Activated T-helper 1 cell treated with anti-CD3 and anti-CD28 coated beads, Interleukin-12 subunit alpha, Interleukin-12 subunit beta, Interleukin-2, Interleukin-4 antibody, amounts not matched to agents 30 ng/mL and 10 ng/mL and 1 ng/mL, durations not matched to agents 14 hours and 24 hours and 36 hours (primary cell): ENCODE measurements around the gene PHLDB2. TPM values are rescaled to one million over a fixed set of nuclear protein-coding genes. Genes with fewer than 3 reads are reported as not detected.

Experiments
- DNase-seq: peaks from one replicate; pipeline ENCODE4 v3.0.0; 2021; ENCODE audit warnings: low spot score
- H3K27ac Mint-ChIP-seq: one replicate; pipeline ENCODE4 v1.8.0; 2021; ENCODE audit warnings: mild to moderate bottlenecking, mixed read lengths
- H3K27me3 Mint-ChIP-seq: one replicate; pipeline ENCODE4 v1.8.0; 2022; ENCODE audit warnings: mild to moderate bottlenecking, moderate library complexity, mixed read lengths; ENCODE audit not compliant: insufficient read depth
- H3K36me3 Mint-ChIP-seq: one replicate; pipeline ENCODE4 v1.8.0; 2021; ENCODE audit warnings: low read depth, mixed read lengths
- H3K4me1 Mint-ChIP-seq: one replicate; pipeline ENCODE4 v1.8.0; 2021; ENCODE audit warnings: low read depth, mixed read lengths
- H3K4me3 Mint-ChIP-seq: one replicate; pipeline ENCODE4 v1.8.0; 2021; ENCODE audit warnings: mild to moderate bottlenecking, moderate library complexity, mixed read lengths
- H3K9me3 Mint-ChIP-seq: one replicate; pipeline ENCODE4 v1.8.0; 2021; ENCODE audit warnings: mixed read lengths
- intact Hi-C: fragments of 100-400 bp; cut with micrococcal nuclease; formaldehyde crosslinking; loops from one replicate; pipeline ENCODE4 v1.15.1; 2024
- total RNA-seq: library from RNA; stranded (reverse); gene quantifications from 2 replicates; pipeline ENCODE4 v1.2.3, GENCODE V29; 2022

Gene PHLDB2
- total RNA-seq, 1 donor from 2014 or later, result 0.75 TPM

- intact Hi-C loops, result no loop called here
- no peaks in the 10 kb centered on the region for H3K9me3 Mint-ChIP-seq
- H3K4me1 Mint-ChIP-seq, result peaks cover 5% of the 10 kb centered on the region
- no peak for DNase-seq
- H3K36me3 Mint-ChIP-seq, result peaks cover 1% of the 10 kb centered on the region
- H3K27ac Mint-ChIP-seq, result no peak overlapping the region
- H3K27me3 Mint-ChIP-seq, result peaks cover 2% of the 10 kb centered on the region
- no peak overlapping the region for H3K4me3 Mint-ChIP-seq
Observed at GRCh38 chr3:111902534-111902933, 43.5 kb downstream of the PHLDB2 start.

- peaks cover 5% of the 10 kb centered on the region for H3K4me1 Mint-ChIP-seq
- peaks cover 2% of the 10 kb centered on the region for H3K27me3 Mint-ChIP-seq
- no peaks in the 10 kb centered on the region for H3K36me3 Mint-ChIP-seq
- no peak overlapping the region for H3K27ac Mint-ChIP-seq
- intact Hi-C loops, result no loop called here
- H3K4me3 Mint-ChIP-seq, result no peak overlapping the region
- no peak for DNase-seq
- H3K9me3 Mint-ChIP-seq, result no peaks in the 10 kb centered on the region
Observed at GRCh38 chr3:111903067-111903511, 44.0 kb downstream of the PHLDB2 start.

- Mint-ChIP-seq H3K27me3 (peaks cover 2% of the 10 kb centered on the region), H3K27ac (no peak overlapping the region), H3K4me1 (peaks cover 5% of the 10 kb centered on the region), H3K4me3 (no peak overlapping the region), H3K9me3 (no peaks in the 10 kb centered on the region), H3K36me3 (no peaks in the 10 kb centered on the region)
- intact Hi-C loops, result no loop called here
- DNase-seq, result no peak
Observed at GRCh38 chr3:111904376-111905241, 45.5 kb downstream of the PHLDB2 start.

- Mint-ChIP-seq H3K27me3 (peaks cover 7% of the 10 kb centered on the region), H3K36me3 (no peaks in the 10 kb centered on the region), H3K4me3 (no peak overlapping the region), H3K9me3 (no peaks in the 10 kb centered on the region), H3K27ac (no peak overlapping the region), H3K4me1 (peaks cover 5% of the 10 kb centered on the region)
- intact Hi-C loops, result no loop called here
- DNase-seq, result no peak
Observed at GRCh38 chr3:111906656-111907055, 47.6 kb downstream of the PHLDB2 start.

- Mint-ChIP-seq H3K27me3 (peaks cover 10% of the 10 kb centered on the region), H3K4me1 (peaks cover 5% of the 10 kb centered on the region), H3K9me3 (no peaks in the 10 kb centered on the region), H3K36me3 (no peaks in the 10 kb centered on the region), H3K4me3 (no peak overlapping the region), H3K27ac (no peak overlapping the region)
- no peak for DNase-seq
- intact Hi-C loops, result no loop called here
Observed at GRCh38 chr3:111907151-111907550, 48.1 kb downstream of the PHLDB2 start.

GRCh38 chr3:111910806-111911205 lies 51.7 kb downstream of the PHLDB2 start:
- Mint-ChIP-seq H3K4me3 (no peak overlapping the region), H3K27ac (no peak overlapping the region), H3K9me3 (no peaks in the 10 kb centered on the region), H3K27me3 (peaks cover 7% of the 10 kb centered on the region), H3K36me3 (no peaks in the 10 kb centered on the region), H3K4me1 (no peaks in the 10 kb centered on the region)
- no peak for DNase-seq
- intact Hi-C loops, result no loop called here

- H3K27me3 Mint-ChIP-seq, result peaks cover 7% of the 10 kb centered on the region
- no peaks in the 10 kb centered on the region for H3K36me3 Mint-ChIP-seq
- H3K4me3 Mint-ChIP-seq, result no peak overlapping the region
- intact Hi-C loops, result no loop called here
- H3K9me3 Mint-ChIP-seq, result no peaks in the 10 kb centered on the region
- no peak overlapping the region for H3K27ac Mint-ChIP-seq
- H3K4me1 Mint-ChIP-seq, result no peaks in the 10 kb centered on the region
- DNase-seq, result no peak
Observed at GRCh38 chr3:111911446-111911845, 52.4 kb downstream of the PHLDB2 start.

- Mint-ChIP-seq H3K36me3 (no peaks in the 10 kb centered on the region), H3K4me3 (no peak overlapping the region), H3K9me3 (no peaks in the 10 kb centered on the region), H3K4me1 (no peaks in the 10 kb centered on the region), H3K27me3 (peaks cover 10% of the 10 kb centered on the region), H3K27ac (no peak overlapping the region)
- DNase-seq, result no peak
- intact Hi-C loops, result no loop called here
Observed at GRCh38 chr3:111913163-111913763, 54.2 kb downstream of the PHLDB2 start.

GRCh38 chr3:111915905-111916304 lies 56.8 kb downstream of the PHLDB2 start:
- Mint-ChIP-seq H3K9me3 (no peaks in the 10 kb centered on the region), H3K4me1 (no peaks in the 10 kb centered on the region), H3K4me3 (no peak overlapping the region), H3K36me3 (peaks cover 1% of the 10 kb centered on the region), H3K27ac (no peak overlapping the region), H3K27me3 (peaks cover 7% of the 10 kb centered on the region)
- no peak for DNase-seq
- intact Hi-C loops, result no loop called here

GRCh38 chr3:111917300-111917699 lies 58.2 kb downstream of the PHLDB2 start:
- Mint-ChIP-seq H3K36me3 (peaks cover 1% of the 10 kb centered on the region), H3K4me1 (no peaks in the 10 kb centered on the region), H3K9me3 (no peaks in the 10 kb centered on the region), H3K4me3 (no peak overlapping the region), H3K27ac (no peak overlapping the region), H3K27me3 (peaks cover 4% of the 10 kb centered on the region)
- intact Hi-C loops, result no loop called here
- no peak for DNase-seq

- Mint-ChIP-seq H3K4me3 (no peak overlapping the region), H3K4me1 (no peaks in the 10 kb centered on the region), H3K27me3 (peaks cover 8% of the 10 kb centered on the region), H3K36me3 (peaks cover 1% of the 10 kb centered on the region), H3K9me3 (no peaks in the 10 kb centered on the region), H3K27ac (no peak overlapping the region)
- intact Hi-C loops, result no loop called here
- no peak for DNase-seq
Observed at GRCh38 chr3:111919370-111920065, 60.5 kb downstream of the PHLDB2 start.

GRCh38 chr3:111921181-111921580 lies 62.1 kb downstream of the PHLDB2 start:
- H3K4me1 Mint-ChIP-seq, result no peaks in the 10 kb centered on the region
- H3K27ac Mint-ChIP-seq, result no peak overlapping the region
- H3K27me3 Mint-ChIP-seq, result peaks cover 8% of the 10 kb centered on the region
- H3K36me3 Mint-ChIP-seq, result peaks cover 1% of the 10 kb centered on the region
- H3K9me3 Mint-ChIP-seq, result no peaks in the 10 kb centered on the region
- H3K4me3 Mint-ChIP-seq, result no peak overlapping the region
- DNase-seq, result no peak
- intact Hi-C loops, result no loop called here
